HFF-Myc (cell line): Measurements from ENCODE around the gene RAD51B.

Source experiments
- DNase-seq: peaks from one replicate; pipeline ENCODE4 v3.0.0-alpha.2; 2011; ENCODE audit warnings: low read depth; ENCODE audit errors: extremely low read depth
- H3K4me3 ChIP-seq: replicated peaks from 2 replicates; pipeline ENCODE4 v1.5.1; 2011; ENCODE audit warnings: low read depth, mild to moderate bottlenecking, control low read depth, low read length
- CTCF ChIP-seq: IDR thresholded peaks from 2 replicates; pipeline ENCODE4 v1.5.1; 2012; ENCODE audit warnings: mild to moderate bottlenecking, low read depth, low read length, control low read depth; ENCODE audit errors: missing control alignments

The RAD51B gene

DNA sequence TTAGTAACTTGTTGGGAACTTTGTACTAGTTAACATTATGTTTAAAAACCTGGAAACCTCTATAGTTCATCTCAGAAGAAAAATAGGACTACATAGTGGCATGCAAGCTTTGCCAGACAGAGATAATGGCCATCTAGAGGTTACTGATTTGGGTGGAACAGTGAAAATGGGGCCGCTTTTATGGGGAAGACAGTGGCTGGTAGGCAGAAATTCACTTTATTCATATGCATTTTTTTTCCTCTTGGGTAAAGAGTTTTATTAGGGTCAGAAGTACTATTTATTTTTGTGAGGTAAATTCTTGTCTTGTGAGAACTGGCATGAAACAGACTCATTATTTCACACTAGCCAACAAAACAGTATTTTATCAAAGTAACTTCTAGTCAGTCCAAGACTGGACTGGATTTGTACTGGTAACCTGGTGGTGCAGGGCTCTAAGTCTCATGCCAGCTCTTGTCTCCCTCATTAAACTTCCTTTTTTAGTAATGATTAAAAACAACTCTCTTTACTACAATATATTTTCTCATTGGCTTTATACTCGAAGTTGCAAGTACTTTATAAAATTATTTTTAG is 345.8 kb downstream of the RAD51B start:
- no peak for TF ChIP-seq CTCF
- no peak for DNase-seq
- H3K4me3 ChIP-seq: no peak overlapping the region

DNA sequence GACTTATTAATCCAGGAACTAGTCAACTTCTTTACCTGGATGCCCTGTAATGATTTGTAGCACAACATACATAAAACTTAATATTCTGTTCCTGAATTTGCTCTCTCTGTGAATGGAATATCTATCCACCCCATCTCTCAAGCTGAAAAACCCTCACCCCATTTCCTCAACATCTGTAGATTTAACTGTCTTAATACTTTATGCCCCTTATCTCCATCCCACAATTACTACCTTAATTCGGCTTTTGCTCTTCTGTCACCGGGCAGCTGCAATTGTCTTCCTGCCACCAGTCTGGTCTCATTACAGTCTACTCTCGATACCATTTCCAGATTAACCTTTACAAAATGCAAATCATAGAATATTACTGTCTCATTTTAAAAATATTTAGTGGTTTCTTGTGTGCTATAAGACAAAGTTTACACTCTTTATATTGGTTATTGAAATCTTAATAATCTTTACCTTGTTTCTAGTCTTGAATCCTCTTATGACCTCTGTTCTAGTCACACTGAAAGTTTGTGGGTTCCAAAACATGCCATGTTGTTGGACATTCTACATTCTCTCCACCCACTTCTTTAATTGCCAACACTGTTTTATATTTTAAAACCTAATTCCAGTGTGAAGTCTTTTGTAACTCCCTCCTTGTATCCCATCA is 347.3 kb downstream of the RAD51B start:
- no peak overlapping the region for H3K4me3 ChIP-seq
- TF ChIP-seq CTCF: no peak
- DNase-seq: no peak

DNA sequence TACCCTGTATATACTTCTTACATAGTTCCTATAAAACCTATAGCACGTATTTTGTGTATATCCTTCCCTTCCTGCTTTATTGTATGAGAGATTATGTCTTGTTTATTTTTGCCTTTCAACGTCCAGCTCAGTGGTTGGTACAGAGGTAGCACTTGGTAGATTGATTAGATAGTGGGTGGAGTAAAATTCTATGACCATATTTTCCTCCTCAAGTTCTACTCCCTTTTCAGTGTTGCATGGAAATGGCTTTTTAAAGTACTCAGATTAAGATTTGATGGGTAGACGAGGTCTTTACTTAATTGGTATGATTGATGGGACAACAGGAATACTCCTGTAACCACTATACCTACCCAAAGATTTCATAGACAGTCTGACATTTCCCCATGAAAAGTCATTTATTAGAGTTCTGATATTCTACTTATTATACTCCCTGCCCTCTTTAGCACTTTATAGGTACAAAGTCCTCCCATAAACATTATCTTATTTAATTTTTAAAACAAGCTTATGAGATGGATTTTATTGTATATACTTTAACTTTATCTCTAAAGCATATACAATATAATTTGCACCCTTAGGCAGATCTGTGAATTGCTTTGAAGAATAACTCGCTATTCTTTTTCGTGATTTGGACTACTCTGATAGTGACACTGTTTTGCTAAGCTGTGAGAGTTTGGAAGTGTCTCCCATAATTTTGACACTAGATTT is 348.0 kb downstream of the RAD51B start:
- DNase-seq: no peak
- H3K4me3 ChIP-seq: no peak overlapping the region
- no peak for TF ChIP-seq CTCF

GRCh38 chr14:68168460-68169109 is 349.0 kb downstream of the RAD51B start:
- no peak for DNase-seq
- no peak overlapping the region for H3K4me3 ChIP-seq
- no peak for TF ChIP-seq CTCF

DNA sequence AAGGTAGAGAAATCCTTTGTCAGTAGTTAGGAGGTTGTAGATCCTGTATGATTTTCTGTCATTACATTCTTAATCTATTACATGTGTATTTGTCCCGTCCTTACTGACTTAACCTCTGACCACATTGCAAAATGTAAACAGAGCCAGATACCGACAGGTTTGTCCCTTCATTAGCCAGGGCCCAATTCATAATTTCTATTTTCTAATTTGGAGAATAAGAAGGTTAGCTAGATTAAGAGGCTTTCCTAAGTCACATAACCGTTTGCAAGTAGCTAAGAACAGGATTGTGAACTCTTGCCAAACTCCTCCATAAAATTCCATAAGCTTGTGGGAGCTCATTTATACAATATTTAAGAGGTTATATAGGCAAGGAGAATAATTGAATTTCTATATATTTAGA is 352.6 kb downstream of the RAD51B start:
- no peak for DNase-seq
- TF ChIP-seq CTCF: no peak

DNA sequence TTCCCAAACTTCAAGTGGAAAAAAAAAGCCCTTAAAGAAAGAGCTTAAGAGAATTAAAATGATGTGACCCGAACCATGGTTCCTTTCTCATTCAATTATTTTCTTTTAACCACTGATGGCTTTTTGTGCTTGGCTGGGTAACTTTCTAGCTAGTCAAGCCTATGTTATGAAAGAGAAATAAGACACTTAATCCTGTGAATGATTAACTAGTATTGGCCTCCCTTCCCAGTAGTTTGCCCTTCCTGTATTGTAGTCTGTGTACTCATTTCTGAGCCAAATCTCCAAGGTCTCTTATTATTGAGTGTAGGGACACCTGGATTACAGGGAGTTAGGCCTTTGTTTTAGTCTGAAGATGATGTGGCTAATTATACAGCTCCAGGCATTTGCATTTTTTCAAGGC is 353.0 kb downstream of the RAD51B start:
- no peak for DNase-seq
- no peak for TF ChIP-seq CTCF
- H3K4me3 ChIP-seq: no peak overlapping the region

More for the DNA sequence above, 352.6 kb downstream of the RAD51B start:
- no peak overlapping the region for H3K4me3 ChIP-seq
